Cardiac muscle cell (in vitro differentiated cells and primary cell): Measurements from ENCODE around the gene LPP. TPM values are rescaled to one million over a fixed set of nuclear protein-coding genes. Genes with fewer than 3 reads are reported as not detected.
A peak's percentile ranks its signal among the peaks of the same experiment; 100 is the strongest.

Source experiments
- DNase-seq, 2 donors: peaks; one replicate each; pipeline versions ENCODE4 v3.0.0 to v3.0.0-alpha.2; 2010 to 2017; ENCODE audit warnings: low read depth in 1 of 2, low spot score in 1 of 2
- H3K27ac ChIP-seq: fragments of 200-600 bp; sonication (generic); 2 replicates; pipeline ENCODE4 v1.5.1; 2016
- H3K27me3 ChIP-seq: fragments of 200-600 bp; sonication (generic); 2 replicates; pipeline ENCODE4 v1.6.0; 2016; ENCODE audit warnings: control low read depth
- H3K36me3 ChIP-seq: fragments of 200-600 bp; sonication (generic); 2 replicates; pipeline ENCODE4 v1.5.1; 2016; ENCODE audit warnings: control low read depth
- H3K4me1 ChIP-seq: fragments of 200-600 bp; sonication (generic); 2 replicates; pipeline ENCODE4 v1.8.1; 2017; ENCODE audit warnings: low read depth, mild to moderate bottlenecking, mixed run types
- H3K4me3 ChIP-seq: fragments of 200-600 bp; sonication (generic); 2 replicates; pipeline ENCODE4 v1.5.1; 2016; ENCODE audit warnings: mild to moderate bottlenecking
- H3K9me3 ChIP-seq: fragments of 200-600 bp; sonication (generic); 2 replicates; pipeline ENCODE4 v1.5.1; 2017; ENCODE audit warnings: low read depth, mild to moderate bottlenecking, control low read depth
- polyA plus RNA-seq: library from polyadenylated mRNA; unstranded; fragments of >200 nt; fragmentation: Nextera tagmentation; extraction: Ambion mirVana; gene quantifications from 2 replicates; pipeline ENCODE4 v1.2.1, GENCODE V29; 2016
- total RNA-seq: library from RNA; depleted of rRNA; stranded (reverse); fragments of >200 nt; gene quantifications from 2 replicates; pipeline ENCODE4 v1.2.3, GENCODE V29; 2016
- TF ChIP-seq, protein P1 (sequence below): IDR thresholded peaks from 2 replicates; pipeline ENCODE4 v1.5.1; 2012; ENCODE audit warnings: low read depth, mild to moderate bottlenecking, low read length

The LPP gene
- total and polyA plus RNA-seq, 2 experiments from 2014 or later: 21.4 to 45.2 TPM

DNA sequence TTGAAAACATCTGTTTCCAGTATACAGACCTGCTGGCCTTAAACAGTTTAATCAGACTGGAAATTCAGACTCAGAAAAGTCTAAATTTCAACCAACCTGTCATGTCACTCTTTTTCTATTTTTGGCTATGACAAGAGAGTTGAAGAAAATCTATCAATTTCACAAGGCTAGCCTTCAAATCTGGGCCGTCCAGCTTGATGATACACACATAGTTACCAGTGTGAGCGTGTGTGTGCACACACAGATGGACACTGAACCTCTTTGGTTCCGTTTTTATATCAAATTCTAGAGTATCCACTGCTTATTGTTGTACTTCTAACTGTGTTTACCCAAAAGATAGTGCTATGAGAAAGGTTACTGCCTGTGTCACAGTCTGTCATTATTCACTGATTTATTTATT is 368.2 kb downstream of the LPP start:
- H3K9me3 ChIP-seq: no peaks in the 10 kb centered on the region
- H3K4me1 ChIP-seq: no peaks in the 10 kb centered on the region
- no peak overlapping the region for H3K4me3 ChIP-seq
- H3K27ac ChIP-seq: no peak overlapping the region
- TF ChIP-seq, protein P1, sequence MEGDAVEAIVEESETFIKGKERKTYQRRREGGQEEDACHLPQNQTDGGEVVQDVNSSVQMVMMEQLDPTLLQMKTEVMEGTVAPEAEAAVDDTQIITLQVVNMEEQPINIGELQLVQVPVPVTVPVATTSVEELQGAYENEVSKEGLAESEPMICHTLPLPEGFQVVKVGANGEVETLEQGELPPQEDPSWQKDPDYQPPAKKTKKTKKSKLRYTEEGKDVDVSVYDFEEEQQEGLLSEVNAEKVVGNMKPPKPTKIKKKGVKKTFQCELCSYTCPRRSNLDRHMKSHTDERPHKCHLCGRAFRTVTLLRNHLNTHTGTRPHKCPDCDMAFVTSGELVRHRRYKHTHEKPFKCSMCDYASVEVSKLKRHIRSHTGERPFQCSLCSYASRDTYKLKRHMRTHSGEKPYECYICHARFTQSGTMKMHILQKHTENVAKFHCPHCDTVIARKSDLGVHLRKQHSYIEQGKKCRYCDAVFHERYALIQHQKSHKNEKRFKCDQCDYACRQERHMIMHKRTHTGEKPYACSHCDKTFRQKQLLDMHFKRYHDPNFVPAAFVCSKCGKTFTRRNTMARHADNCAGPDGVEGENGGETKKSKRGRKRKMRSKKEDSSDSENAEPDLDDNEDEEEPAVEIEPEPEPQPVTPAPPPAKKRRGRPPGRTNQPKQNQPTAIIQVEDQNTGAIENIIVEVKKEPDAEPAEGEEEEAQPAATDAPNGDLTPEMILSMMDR: no peak
- no peak for DNase-seq
- H3K36me3 ChIP-seq: no peaks in the 10 kb centered on the region
- no peaks in the 10 kb centered on the region for H3K27me3 ChIP-seq

DNA sequence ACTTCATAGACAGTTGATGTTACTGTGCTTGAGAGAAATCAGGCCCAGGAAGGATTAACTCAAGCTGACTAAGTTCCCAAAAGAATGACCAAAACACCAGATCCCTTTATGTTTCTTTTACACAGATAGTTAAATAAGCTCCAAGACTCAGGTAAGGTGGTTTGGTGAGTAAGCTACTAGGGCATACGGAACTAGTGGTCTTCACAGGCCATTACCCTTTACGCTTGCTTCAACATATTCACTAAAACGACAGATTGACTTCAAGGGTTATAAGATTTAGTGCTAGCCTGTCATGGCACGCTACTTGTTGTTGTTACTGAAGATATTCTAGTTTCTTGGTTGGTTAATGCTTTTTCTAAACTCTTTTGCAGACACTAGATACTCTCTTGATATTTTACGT is 369.3 kb downstream of the LPP start:
- no peaks in the 10 kb centered on the region for H3K9me3 ChIP-seq
- TF ChIP-seq, protein P1: no peak
- H3K27me3 ChIP-seq: no peaks in the 10 kb centered on the region
- no peak overlapping the region for H3K27ac ChIP-seq
- no peak for DNase-seq
- no peaks in the 10 kb centered on the region for H3K36me3 ChIP-seq
- no peak overlapping the region for H3K4me3 ChIP-seq
- no peaks in the 10 kb centered on the region for H3K4me1 ChIP-seq

- H3K4me1 ChIP-seq: peaks cover 6% of the 10 kb centered on the region
- no peaks in the 10 kb centered on the region for H3K27me3 ChIP-seq
- H3K36me3 ChIP-seq: no peaks in the 10 kb centered on the region
- H3K4me3 ChIP-seq: no peak overlapping the region
- H3K27ac ChIP-seq: no peak overlapping the region
- no peaks in the 10 kb centered on the region for H3K9me3 ChIP-seq
- TF ChIP-seq, protein P1: no peak
- no peak for DNase-seq
Measured at GRCh38 chr3:188524052-188524451, 370.1 kb downstream of the LPP start.

GRCh38 chr3:188526057-188526456 is 372.1 kb downstream of the LPP start:
- Histone ChIP-seq H3K9me3 (no peaks in the 10 kb centered on the region), H3K4me3 (no peak overlapping the region), H3K4me1 (peaks cover 19% of the 10 kb centered on the region), H3K27ac (no peak overlapping the region), H3K36me3 (no peaks in the 10 kb centered on the region), H3K27me3 (no peaks in the 10 kb centered on the region)
- peak in 1 of 2 donors; percentile 47 for DNase-seq
- TF ChIP-seq, protein P1: no peak

DNA sequence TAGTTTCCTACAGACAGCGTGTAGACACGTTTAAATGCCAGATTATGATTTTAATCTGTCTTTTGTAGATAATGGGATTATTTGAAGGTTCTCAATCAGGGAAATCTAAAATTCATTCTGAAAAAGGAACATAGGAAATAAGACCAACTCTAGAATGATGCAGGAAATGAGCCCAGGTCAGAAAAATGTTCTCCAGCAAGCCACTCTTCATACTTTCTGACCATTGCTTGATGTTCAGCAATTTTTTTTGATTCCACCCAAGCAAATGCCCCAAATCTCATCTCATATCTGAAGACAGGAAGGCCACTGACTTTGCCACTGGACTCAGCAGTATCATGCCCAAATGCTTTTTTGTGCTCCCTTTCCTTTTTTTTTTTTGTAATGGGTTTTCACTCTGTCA is 373.4 kb downstream of the LPP start:
- H3K4me1 ChIP-seq: peaks cover 19% of the 10 kb centered on the region
- no peaks in the 10 kb centered on the region for H3K9me3 ChIP-seq
- no peak for DNase-seq
- TF ChIP-seq, protein P1: no peak
- H3K27me3 ChIP-seq: no peaks in the 10 kb centered on the region
- H3K4me3 ChIP-seq: no peak overlapping the region
- H3K27ac ChIP-seq: no peak overlapping the region
- H3K36me3 ChIP-seq: no peaks in the 10 kb centered on the region

DNA sequence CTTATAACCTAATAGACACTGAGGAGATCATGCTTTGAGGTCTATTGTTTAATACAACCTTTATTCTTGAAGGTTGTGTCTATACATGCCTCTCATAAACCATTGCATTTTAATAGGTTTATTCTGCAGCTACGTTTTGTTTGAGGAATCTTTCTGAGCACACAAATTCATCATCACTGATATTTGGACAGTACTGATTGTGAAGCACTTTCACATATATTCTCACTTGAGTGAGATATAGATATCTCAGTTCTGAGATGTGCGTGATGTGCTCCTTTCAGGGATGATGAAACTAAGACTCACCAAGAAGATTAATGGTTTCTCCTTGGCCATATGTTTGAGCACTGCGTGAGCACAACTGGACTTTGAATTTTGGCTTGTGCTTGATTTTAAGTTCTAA is 374.4 kb downstream of the LPP start:
- no peak overlapping the region for H3K27ac ChIP-seq
- peaks cover 19% of the 10 kb centered on the region for H3K4me1 ChIP-seq
- H3K36me3 ChIP-seq: no peaks in the 10 kb centered on the region

More for the DNA sequence above, 374.4 kb downstream of the LPP start:
- DNase-seq: no peak
- TF ChIP-seq, protein P1: no peak
- Histone ChIP-seq H3K9me3 (no peaks in the 10 kb centered on the region), H3K27me3 (no peaks in the 10 kb centered on the region), H3K4me3 (no peak overlapping the region)
